Esophagus squamous epithelium (tissue), 5 donors: Measurements from ENCODE around the gene LCK. TPM values are rescaled to one million over a fixed set of nuclear protein-coding genes. Genes with fewer than 3 reads are reported as not detected.

Experiments used
- DNase-seq: peaks from one replicate; lab custom pipeline; 2025; lab: John Stamatoyannopoulos, UW
- H3K27ac ChIP-seq, 4 donors: fragments of 200-600 bp; sonication (generic); one replicate each; pipeline ENCODE4 v1.5.1; 2016 to 2019; ENCODE audit warnings: mild to moderate bottlenecking in 1 of 4
- H3K27me3 ChIP-seq, 4 donors: fragments of 200-600 bp; sonication (generic); 1 replicate in 3 of 4; 2 replicates in 1 of 4; pipeline versions ENCODE4 v1.5.1 to v1.6.0; 2017 to 2021; ENCODE audit warnings: antibody characterized with exemption in 1 of 4
- H3K36me3 ChIP-seq, 3 donors: fragments of 200-600 bp; sonication (generic); one replicate each; pipeline ENCODE4 v1.5.1; 2016 to 2019
- H3K4me1 ChIP-seq, 3 donors: fragments of 200-600 bp; sonication (generic); one replicate each; pipeline ENCODE4 v1.5.1; 2017 to 2019
- H3K4me3 ChIP-seq, 4 donors: fragments of 200-600 bp; sonication (generic); 1 replicate in 3 of 4; 2 replicates in 1 of 4; pipeline ENCODE4 v1.5.1; 2016 to 2019; ENCODE audit warnings: mild to moderate bottlenecking in 2 of 4, moderate library complexity in 1 of 4
- H3K9me3 ChIP-seq, 3 donors: fragments of 200-600 bp; sonication (generic); one replicate each; pipeline ENCODE4 v1.5.1; 2016 to 2019
- POLR2A ChIP-seq, 4 donors: fragments of 450-650 bp; IDR thresholded peaks; one replicate each; pipeline ENCODE4 v1.6.1; 2017; ENCODE audit warnings: antibody characterized with exemption in 4 of 4, mild to moderate bottlenecking in 4 of 4, moderate library complexity in 3 of 4
- WGBS, 2 donors: methylation state at CpG; one replicate each; pipeline ENCODE4 v1.1.5; 2018; 5-methylcytosine and 5-hydroxymethylcytosine counted together
- intact Hi-C: fragments of 100-400 bp; cut with DNase I; formaldehyde crosslinking; loops from one replicate; pipeline ENCODE4 v1.15.0; 2022
- total RNA-seq, 4 donors: library from RNA; depleted of rRNA; stranded (reverse); fragments of >200 nt; gene quantifications; one replicate each; pipeline ENCODE4 v1.1.0, GENCODE V29; 2016
- TF ChIP-seq, protein P1 (sequence below), 6 experiments: fragments of 450-650 bp in 4 of 6; fragments of 200-600 bp in 2 of 6; sonication (generic) in 2 of 6; IDR thresholded peaks; one replicate each; pipeline ENCODE4 v1.5.1; 2016 to 2019; ENCODE audit warnings: antibody characterized with exemption in 6 of 6, mild to moderate bottlenecking in 4 of 6, moderate library complexity in 4 of 6
- donor health status: DM: yes; HTN: yes; CAD: no.

LCK gene
- total RNA-seq, 4 donors from 2014 or later: 1.2 to 9.0 (median 4.5) TPM

DNA sequence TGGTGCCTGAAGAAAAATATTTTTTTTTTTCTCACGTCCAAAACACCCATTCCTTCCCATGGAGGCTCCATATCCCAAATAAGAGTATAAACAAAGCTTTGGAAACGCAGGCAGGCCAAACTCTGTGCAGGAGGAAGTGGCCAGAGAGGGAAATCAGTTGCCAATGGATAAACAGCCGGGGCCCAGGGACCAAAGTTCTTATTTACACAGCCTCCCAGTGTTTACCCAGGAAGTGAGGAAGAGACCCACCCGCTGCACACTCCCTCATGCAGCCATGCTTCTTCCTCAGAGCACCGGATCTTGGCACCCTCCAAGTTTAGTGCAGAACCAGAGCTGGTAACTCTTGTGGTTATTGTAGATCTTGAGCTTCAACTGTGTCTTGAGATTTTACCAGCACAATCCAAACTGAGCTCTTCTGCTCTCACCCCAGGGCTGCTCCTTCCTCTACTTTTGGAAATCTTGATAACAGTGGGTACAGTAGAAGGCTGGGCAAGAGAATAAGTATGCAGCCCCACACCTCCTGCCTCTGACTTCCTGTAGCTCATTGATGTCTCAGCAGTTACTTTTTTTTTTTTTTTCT, 70.7 kb downstream of the LCK start:
- peaks cover 9 to 98% (median 27%) of the 10 kb centered on the region in 3 donors for H3K36me3 ChIP-seq
- H3K9me3 ChIP-seq: no peaks in the 10 kb centered on the region
- no peaks in the 10 kb centered on the region for H3K27me3 ChIP-seq
- H3K27ac ChIP-seq: no peak overlapping the region
- intact Hi-C loops: no loop called here
- H3K4me1 ChIP-seq: peaks cover 0 to 6% (median 0%) of the 10 kb centered on the region in 3 donors
- DNase-seq: no peak
- 39 to 60% methylated on average over 5 of the region's 5 CpGs for WGBS, 2 donors
- TF ChIP-seq, protein P1, sequence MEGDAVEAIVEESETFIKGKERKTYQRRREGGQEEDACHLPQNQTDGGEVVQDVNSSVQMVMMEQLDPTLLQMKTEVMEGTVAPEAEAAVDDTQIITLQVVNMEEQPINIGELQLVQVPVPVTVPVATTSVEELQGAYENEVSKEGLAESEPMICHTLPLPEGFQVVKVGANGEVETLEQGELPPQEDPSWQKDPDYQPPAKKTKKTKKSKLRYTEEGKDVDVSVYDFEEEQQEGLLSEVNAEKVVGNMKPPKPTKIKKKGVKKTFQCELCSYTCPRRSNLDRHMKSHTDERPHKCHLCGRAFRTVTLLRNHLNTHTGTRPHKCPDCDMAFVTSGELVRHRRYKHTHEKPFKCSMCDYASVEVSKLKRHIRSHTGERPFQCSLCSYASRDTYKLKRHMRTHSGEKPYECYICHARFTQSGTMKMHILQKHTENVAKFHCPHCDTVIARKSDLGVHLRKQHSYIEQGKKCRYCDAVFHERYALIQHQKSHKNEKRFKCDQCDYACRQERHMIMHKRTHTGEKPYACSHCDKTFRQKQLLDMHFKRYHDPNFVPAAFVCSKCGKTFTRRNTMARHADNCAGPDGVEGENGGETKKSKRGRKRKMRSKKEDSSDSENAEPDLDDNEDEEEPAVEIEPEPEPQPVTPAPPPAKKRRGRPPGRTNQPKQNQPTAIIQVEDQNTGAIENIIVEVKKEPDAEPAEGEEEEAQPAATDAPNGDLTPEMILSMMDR (IDR thresholded peaks at IDR 0.05): no peak
- TF ChIP-seq POLR2A (IDR thresholded peaks at IDR 0.05): no peak
- no peak overlapping the region for H3K4me3 ChIP-seq

DNA sequence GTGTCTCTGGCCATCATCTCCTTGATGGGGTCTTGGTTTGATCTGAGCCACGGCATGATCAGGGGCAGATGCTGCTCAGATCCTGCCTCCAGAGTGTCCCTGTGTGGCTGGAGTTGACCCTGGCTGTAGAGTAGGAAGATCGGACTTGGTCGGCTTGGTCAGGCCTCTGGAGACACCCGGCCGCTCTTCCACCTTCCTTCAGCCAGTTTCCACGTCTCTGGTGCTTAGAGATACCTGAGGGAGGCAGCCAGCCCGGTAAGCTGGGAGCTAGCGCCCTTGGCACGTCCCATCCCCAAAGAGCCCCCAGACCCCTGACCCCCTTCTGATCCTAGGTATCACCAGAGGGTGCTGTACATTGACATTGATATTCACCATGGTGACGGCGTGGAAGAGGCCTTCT, 76.1 kb downstream of the LCK start:
- TF ChIP-seq POLR2A (IDR thresholded peaks at IDR 0.05): no peak
- TF ChIP-seq, protein P1 (IDR thresholded peaks at IDR 0.05): no peak
- 90 to 100% methylated on average over 4 to 9 of the region's 11 CpGs for WGBS, 2 donors
- Histone ChIP-seq H3K27me3 (no peaks in the 10 kb centered on the region), H3K4me1 (peaks cover 0 to 10% (median 4%) of the 10 kb centered on the region in 3 donors), H3K36me3 (peaks cover 20 to 100% (median 35%) of the 10 kb centered on the region in 3 donors), H3K4me3 (no peak overlapping the region), H3K27ac (no peak overlapping the region), H3K9me3 (no peaks in the 10 kb centered on the region)
- intact Hi-C loops: no loop called here
- no peak for DNase-seq

DNA sequence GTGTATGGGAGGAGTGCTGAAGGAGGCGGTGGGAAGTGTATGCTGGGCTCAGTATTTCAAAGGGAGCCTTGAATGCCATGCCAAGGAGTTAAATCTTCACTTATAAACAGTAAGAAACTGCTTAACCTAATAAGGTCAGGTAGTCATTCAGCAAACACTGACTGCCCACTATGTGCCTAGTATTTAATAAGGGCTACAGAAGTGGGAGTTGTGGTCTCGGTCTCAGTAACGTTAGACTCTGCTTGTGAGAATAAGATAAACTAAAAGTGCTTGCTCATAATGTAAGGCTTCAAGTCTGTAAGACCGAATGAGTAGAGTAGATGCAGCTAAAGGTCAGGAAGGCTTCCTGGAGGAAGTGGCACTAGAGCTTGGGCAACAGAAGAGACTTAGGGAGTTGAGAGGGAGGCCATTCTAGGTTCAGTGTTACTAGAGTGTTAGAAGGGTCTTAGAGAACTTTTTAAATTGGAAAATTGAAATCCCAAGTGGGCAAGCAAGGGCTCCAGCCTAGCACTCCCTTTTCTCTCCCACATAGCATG, 78.9 kb downstream of the LCK start:
- WGBS, 2 donors: 82 to 89% methylated on average over 4 of the region's 4 CpGs
- no peak overlapping the region for H3K27ac ChIP-seq
- H3K4me1 ChIP-seq: peaks cover 12 to 33% (median 17%) of the 10 kb centered on the region in 3 donors
- no peak overlapping the region for H3K4me3 ChIP-seq
- intact Hi-C loops: no loop called here
- TF ChIP-seq POLR2A (IDR thresholded peaks at IDR 0.05): no peak
- TF ChIP-seq, protein P1 (IDR thresholded peaks at IDR 0.05): no peak
- peaks cover 17 to 95% (median 32%) of the 10 kb centered on the region in 3 donors for H3K36me3 ChIP-seq
- H3K9me3 ChIP-seq: no peaks in the 10 kb centered on the region
- no peak for DNase-seq
- no peaks in the 10 kb centered on the region for H3K27me3 ChIP-seq

DNA sequence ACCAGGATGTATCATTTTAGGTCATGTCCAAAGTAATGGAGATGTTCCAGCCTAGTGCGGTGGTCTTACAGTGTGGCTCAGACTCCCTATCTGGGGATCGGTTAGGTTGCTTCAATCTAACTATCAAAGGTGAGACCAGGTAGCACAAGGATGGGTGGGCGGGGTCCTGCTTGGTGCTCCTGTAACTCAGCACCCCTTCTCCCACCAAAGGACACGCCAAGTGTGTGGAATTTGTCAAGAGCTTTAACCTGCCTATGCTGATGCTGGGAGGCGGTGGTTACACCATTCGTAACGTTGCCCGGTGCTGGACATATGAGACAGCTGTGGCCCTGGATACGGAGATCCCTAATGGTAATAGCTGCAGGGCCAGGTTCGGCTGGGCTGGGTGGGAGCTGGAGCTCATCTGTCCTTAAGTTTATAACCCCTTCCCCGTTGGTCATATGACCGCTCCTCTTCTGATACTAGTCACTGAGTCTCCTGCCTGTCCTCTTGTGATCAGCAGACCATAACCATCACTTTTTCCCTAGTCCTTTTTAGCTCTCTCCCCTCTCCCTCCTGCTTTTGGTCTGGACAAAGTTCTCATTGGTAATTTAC, 79.6 kb downstream of the LCK start:
- intact Hi-C loops: no loop called here
- no peaks in the 10 kb centered on the region for H3K27me3 ChIP-seq
- peaks cover 17 to 88% (median 30%) of the 10 kb centered on the region in 3 donors for H3K36me3 ChIP-seq
- no peaks in the 10 kb centered on the region for H3K9me3 ChIP-seq
- no peak overlapping the region for H3K27ac ChIP-seq
- no peak overlapping the region for H3K4me3 ChIP-seq
- peaks cover 19 to 40% (median 19%) of the 10 kb centered on the region in 3 donors for H3K4me1 ChIP-seq
- DNase-seq: no peak
- no peak for TF ChIP-seq POLR2A (IDR thresholded peaks at IDR 0.05)
- TF ChIP-seq, protein P1 (IDR thresholded peaks at IDR 0.05): no peak
- 91 to 95% methylated on average over 10 to 12 of the region's 12 CpGs for WGBS, 2 donors

DNA sequence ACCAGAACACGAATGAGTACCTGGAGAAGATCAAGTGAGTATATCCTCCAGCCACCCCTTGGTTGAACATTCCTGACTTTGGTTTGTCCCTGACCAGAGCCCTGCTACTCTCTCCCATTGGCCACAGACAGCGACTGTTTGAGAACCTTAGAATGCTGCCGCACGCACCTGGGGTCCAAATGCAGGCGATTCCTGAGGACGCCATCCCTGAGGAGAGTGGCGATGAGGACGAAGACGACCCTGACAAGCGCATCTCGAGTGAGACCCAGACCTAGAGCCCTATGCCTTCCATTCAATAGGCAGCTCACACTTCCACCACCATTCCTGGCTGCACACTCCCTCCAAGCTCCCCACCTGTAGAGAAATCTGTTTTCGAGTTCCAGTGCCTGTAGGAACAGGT, 80.5 kb downstream of the LCK start:
- no peaks in the 10 kb centered on the region for H3K9me3 ChIP-seq
- no peak for DNase-seq
- H3K36me3 ChIP-seq: peaks cover 14 to 79% (median 30%) of the 10 kb centered on the region in 3 donors
- H3K27ac ChIP-seq: peak overlapping the region in 1 of 4 donors; percentile 29
- no peak for TF ChIP-seq POLR2A (IDR thresholded peaks at IDR 0.05)
- TF ChIP-seq, protein P1 (IDR thresholded peaks at IDR 0.05): no peak
- peaks cover 0 to 8% (median 0%) of the 10 kb centered on the region in 4 donors for H3K27me3 ChIP-seq
- peaks cover 23 to 48% (median 28%) of the 10 kb centered on the region in 3 donors for H3K4me1 ChIP-seq
- WGBS, 2 donors: 36 to 93% methylated on average over 2 to 11 of the region's 12 CpGs
- H3K4me3 ChIP-seq: no peak overlapping the region
- intact Hi-C loops: no loop called here
